Hematopoietic multipotent progenitor cell treated with erythropoietin and hydrocortisone succinate and interleukin-3 and kit ligand, for 4 days (in vitro differentiated cells): Measurements from ENCODE around the gene ITPR1.

Experiments
- DNase-seq: peaks from one replicate; pipeline ENCODE4 v3.0.0-alpha.2; 2015

ITPR1 gene

DNA sequence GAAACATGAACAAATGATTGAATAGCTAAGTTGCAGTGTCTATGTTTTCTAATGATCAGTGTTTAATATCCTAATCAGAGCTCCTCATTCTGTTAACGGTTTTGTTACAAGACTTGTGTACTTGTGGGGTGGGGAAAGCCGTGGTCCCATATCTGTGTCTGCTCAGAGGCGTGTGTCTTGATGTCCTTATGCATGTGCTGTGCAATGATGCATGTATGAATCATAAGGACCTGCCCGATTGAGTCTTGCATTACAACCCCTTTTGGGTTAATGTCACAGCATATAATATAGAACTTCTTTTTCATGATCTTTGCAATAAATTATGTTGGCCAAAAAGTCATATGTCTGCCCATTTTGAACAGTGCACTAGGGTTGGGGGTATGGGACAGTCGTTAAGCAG, 233.4 kb downstream of the ITPR1 start:
- DNase-seq: no peak

DNA sequence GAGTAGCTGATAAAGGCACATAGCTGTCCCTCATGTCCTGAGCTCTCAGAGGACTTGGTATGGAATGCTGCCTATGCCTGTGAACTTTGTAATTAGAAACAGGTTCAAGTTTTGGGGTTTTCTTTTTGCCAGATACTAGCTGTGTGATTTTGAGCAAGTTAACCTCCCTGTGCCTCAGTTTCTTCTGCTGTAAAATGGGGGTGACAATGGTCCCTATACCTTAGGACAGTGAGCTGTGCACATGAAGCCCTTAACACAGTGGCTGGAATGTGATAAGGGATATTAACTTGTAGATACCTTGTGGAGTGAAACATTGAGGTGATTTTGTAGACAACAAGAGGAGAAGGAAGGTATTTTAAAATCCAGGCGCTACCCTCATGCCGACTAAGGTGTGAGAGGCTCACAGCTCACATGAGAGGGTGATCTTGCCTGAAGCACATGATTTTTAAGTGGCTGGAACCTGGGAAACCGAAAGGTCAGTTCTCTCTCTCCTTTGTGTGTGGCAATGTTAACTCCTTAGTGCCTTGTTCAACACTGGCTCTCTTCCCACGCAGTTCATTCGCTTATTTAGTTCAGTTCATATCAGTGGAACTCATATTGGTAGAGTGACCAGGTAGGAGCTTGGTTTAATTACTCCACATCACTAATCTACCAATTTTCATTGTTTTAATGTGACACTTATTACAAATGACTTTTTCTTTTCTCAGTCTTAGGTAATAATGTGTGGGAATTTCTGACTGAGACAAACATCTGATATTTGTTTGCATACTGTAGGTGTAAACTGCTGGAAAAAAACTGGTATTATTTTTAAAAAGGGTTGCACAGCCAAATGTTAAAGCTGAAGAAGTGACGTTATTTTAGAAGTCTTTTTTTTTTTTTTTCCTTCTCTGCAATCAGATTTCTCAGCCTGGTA, 236.2 kb downstream of the ITPR1 start:
- no peak for DNase-seq

DNA sequence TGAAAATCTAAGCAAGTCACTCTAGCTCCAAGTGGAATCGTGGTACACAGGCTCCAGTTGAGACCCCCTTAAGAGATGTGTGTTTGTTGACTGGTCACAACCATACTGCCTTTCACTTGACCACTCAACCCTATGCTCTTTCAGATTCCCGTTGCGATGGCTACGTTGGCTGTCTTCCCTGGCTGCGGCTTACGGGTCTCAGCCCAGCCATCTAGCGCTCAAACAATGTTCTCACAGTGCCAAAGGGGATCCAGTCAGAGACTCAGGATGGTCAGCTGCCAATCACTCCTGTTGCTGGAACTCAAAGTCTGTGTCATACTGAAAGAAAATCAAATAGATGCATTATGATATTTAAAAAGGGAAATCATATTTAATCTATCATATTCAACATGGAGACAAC, 237.6 kb downstream of the ITPR1 start:
- DNase-seq: no peak

DNA sequence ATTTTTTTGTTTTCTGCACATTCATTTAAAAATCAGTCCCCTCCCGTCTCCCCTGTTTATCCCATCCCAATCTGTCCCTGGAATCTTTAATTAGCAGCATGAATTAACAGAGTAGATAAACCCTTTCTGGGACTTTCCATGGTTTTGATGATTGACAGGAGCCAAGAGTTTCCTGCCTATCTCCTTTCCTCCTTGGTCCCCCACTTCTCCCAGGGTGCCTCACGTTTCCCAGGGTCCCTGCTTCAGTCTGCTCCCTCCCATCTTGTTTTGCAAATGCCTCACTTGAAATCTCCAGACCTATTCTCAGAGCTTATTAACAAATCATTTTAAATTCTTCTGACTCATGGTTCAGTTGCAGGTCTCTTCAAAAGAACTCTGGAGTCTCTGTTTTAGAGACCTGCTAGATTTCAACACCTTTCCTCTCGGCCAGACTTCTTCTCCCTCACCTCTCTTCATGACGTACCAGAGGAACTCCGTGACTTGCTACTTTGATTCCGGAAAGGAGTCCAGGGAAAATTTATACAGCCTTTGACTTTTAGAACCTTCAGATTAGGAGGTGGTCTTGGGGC, 238.5 kb downstream of the ITPR1 start:
- DNase-seq: no peak

DNA sequence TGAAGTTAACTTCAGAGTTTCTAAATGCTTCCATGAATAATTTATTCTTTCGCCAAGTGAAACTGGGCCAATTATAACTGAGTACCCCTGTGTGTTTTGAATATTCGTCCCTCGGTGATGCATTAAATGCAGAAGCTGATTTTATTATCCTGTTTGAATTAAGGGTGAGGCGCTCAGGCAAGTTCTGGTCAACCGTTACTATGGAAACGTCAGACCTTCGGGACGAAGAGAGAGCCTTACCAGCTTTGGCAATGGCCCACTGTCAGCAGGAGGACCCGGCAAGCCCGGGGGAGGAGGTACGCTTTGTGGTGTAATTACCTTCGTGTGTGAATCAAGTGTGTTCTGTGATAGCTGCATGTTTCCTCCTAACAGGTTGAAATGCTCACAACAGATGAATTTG, 239.8 kb downstream of the ITPR1 start:
- DNase-seq: no peak

DNA sequence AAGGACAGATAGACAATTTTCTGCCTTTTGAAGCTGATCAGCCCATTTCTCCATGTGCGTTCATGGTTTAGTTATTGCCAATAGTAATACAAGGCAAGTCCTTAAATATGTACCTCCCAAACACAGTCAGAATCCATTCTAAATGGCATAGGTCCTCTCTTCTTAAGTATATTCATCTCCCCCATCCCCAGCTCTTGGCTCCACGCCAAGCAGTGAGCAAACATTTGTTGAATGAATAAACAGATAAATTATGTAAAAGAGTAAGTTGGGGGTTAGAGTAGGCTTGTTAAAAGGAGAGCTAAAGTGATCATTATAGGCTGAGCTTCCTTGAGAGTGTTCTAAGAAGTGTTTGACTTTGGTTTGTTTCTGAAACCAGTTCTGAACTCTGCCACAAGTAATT, 241.3 kb downstream of the ITPR1 start:
- no peak for DNase-seq

DNA sequence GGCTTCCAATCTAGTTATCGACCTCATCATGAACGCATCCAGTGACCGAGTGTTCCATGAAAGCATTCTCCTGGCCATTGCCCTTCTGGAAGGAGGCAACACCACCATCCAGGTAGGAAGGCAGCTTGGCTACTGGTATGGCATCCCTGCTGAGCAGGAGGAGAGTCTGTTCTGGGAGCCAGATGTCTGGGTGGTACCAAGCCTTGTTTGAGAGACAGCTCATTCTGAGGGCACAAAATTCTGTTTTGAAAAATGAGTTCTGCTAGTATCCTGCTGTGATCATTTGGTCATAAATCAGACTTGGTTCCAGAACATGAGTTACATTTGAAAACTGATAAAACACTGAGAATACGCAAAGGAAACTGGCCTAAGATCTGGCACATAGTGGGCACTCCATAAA, 242.1 kb downstream of the ITPR1 start:
- no peak for DNase-seq

DNA sequence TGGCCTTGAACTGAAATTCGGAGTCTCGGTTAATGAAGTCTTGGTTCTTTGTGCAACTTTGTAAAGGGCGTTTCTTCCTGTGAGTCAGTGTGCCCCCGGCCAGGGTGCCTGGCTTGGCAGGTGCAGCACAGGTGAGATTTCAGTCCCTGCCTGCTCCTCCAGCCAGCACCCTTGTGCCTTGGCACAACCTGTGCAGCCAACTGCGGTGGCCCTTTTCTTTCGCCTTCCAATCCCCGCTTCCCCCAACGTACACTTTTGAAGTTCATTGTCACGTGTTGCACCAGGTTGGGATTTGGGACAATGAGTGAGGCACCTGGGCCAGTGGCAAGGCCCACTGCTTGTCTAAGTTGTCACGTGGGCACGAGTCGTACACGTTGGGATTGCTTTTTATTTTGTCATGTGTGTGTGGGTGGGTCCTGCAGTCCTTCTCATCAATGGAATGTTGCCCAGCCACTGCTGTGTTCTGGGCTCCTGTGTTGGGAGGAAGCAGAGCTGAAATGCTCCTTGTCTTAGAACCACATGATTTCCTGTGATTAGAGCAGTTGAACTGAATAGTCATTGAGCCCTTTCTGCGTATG, 243.2 kb downstream of the ITPR1 start:
- DNase-seq: peak; percentile 81

DNA sequence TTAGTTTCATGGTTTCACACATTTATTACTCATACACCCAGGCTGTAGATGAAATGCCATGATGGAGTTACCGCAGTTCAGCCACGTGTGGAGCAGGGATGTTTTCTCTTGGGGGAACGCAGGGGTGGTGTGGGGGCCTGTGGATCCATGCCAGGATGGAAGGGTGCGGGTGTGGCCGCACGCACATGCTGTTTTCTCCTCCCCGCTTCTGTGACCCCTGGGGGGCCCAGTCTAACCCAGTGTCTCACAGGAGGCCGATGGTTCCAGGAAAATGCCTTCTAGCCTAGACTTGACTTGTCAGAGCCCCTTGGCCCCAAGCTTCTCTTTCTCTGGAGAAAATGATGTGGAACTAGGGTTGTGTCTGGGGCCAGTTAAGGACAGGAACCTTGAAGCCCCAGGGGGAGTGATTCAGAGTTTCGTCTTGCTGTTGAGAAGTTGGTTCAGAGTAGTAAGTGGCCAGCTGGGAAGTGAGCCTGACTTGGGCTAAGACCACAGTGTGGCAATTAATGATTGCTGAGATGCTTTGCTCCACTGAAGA, 245.7 kb downstream of the ITPR1 start:
- DNase-seq: peak; percentile 45

DNA sequence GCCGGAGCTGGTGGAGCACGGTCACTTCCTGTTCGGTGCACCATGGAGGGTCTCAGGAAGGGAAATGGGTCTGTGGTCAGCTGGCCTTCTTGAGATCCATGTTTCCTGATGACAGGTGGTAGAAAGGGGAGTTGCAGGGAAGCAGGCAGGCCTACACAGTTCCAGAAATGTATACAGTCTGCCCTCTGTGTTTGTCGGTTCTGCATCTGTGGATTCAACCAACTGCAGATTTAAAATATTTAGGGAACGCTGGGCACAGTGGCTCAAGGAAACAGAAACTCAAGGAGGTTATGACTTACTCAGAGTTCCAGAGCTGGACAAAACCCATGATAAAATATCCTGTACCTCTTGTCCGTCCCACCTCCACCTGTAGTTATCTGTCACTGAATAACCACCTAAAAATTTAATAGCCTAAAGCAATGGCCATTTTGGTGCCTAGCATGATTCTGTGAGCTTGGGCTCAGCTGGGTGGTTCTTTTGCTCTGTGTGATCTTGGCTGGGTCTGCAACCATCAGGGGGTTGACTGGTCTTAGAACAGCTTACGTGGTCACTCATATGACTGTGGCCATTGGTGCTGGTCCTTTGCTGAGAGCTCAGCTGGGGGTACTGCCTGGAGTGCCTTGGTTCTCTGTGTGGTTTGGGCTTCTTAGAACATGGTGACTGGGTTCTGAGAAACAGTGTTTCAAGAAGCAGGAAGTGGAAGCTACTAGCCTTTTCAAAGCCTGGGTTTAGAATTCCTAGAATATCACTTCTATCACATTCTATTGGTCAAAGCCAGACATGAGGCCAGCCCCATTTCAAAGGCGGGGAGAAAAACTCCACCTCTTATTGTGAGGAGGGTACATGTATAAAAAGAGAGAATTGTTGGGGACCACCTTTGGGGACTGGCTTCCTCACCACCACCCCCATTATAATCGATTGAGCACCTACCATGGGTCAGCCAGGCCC, 246.4 kb downstream of the ITPR1 start:
- DNase-seq: peak; percentile 90

DNA sequence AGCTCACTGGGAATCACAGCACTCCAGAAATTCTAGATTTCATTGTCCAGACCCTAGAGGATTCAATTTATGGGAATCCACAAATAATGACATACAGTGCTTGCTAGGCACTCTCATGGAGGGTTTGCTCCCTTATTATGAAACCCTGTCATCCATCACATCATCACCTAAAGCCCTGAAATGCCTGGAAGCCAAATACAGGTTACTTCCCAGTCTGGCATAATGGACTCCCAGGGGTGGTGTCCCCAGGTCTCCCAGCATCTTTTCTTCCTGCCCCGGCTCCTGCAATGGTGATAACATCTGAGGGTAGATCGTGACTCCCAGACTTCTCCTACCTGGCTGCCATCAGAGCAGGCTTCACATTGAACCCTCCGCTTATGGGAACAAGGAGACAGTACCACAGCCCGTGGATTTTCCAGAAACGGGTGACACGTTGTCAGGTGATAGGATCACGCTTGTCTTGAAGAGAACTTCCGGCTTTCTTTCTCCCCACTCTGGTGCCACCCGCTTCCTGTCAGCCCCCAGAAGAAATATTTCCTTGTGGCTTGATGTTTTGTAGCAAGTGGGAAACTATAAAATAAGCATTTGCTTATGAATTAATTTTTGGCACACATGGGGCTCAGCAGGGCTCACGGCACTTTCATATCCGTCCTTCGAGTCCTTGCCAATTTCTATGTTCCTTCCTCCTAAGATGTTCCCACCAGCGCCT, 247.4 kb downstream of the ITPR1 start:
- DNase-seq: peak; percentile 57

DNA sequence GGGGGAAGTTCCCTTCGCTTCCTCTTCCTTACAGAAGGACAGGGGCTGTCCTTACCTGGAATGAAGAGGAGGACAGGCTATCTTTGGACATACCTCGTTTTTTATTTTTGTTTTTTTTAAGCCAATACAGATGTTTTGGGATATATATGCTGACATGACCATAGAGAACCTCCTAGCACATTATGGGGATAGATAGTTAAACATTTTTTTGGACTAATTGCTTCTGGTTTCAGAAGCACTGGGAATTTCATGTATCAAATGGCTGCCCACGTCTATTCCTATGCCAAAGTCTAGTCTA, 247.9 kb downstream of the ITPR1 start:
- no peak for DNase-seq

DNA sequence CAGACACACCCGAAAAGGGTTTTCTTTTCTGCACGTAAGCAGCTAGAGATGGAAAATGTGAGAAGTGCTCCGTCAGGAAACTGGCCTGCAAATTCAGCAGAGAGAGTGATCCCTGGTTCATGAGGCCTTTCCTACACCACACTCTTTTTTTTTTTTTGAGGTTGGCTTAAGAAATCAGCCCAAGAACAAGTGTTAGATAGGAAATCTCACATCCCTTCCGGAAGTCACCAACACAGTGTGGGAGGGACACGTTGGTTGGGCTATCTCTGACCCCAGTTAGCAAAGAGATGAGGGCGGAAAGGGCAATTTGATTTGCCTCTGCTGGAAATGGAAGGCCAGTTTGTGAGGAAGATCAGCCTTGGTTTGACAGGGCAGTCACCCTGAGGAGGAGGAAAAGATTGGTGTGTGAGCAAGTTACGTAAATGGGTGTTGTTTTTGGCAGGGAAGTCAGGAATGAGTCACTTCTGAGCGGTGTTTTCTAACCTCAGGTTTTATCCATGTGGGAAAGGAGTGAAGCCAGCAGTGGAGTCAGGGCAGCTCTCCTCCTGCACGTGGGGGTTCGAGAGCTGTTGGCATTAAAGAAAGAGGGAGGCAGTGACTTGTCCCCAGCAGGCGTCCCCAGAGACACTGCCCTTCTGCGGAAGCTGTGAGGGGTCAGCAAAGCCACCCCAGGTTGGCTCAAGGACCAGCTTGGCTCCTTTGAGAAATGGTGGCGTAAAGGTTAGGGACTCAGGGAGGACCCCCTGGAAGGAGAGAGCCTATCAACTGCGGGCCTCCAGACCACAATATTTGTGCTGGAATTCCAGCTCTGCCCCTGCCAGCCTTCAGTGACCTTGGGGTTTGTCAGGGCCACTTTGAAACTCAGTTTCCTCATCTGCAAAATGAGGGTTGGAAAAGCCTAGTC, 248.5 kb downstream of the ITPR1 start:
- peak; percentile 94 for DNase-seq

DNA sequence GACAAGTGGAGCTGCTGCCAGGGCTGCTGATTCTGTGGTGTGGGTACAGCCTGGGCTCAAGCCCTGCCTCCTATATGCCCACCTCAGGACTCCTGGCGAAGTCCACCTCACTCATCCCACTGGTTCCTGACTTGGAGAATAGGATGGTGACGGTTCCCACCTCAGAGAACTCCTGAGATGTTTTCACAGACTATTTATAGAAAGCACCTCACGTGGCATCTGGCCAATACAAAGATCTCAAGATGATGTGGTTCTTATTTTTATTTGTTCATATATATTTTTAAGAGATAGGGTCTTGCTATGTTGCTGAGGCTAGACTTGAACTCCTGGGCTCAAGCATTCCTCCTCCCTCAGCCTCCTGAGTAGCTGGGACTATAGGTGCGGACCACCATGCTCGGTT, 249.2 kb downstream of the ITPR1 start:
- no peak for DNase-seq

DNA sequence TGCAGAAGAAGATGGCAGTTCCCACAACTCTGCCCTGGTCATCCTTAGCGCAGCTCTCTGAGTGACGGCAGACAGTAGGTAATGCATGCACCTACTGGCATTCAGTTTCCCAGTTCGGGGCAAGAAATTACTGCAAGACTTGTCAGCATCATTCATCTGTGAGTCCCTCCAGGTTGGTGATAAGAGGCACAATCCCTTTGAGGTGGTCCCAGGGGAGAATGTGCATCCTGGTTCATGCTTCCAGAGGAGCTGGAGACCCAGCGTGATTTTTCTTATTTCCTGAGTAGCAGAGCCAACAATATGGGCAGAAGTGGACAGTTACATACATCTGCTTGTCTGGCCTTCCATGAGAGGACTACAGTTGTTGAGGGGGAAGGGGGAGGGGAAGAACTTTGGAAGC, 250.2 kb downstream of the ITPR1 start:
- DNase-seq: no peak

DNA sequence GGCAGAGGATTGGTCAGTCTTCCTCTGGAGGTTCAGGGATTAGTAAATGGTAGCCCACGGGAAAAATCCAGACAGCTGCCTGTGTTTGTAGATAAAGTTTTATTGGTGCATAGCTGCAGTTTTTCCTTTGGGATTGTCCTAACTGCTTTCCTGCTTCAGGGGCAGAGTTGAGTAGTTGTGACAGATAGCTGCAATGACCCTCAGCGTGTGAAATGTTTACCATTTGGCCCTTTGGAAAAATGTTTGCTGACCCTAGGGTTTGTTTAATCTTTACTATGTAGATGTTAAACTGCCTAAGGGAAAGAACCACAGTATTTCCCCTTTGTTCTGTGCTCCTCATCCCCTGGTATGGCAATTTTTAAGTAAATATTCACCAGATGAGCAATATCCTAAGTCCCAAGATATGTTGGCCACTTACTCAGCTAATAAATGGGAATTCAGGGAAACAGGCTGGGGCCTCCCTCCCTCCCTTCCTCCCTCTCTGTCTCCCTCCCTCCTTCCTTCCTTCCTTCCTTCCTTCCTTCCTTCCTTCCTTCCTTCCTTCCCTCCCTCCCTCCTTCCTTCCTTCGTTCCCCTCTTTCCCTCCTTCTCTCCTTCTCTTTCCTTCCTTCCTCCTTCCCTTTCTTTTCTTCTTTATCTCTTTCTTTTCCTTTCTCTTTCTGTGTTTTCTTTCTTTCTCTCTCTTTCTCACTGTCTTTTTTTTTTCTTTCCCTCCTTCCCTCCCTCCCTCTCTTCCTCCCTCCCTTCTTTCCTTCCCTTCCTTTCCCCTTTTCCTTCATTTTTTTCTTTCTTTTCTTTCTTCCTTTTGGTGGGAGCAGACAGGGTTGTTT, 251.5 kb downstream of the ITPR1 start:
- no peak for DNase-seq

DNA sequence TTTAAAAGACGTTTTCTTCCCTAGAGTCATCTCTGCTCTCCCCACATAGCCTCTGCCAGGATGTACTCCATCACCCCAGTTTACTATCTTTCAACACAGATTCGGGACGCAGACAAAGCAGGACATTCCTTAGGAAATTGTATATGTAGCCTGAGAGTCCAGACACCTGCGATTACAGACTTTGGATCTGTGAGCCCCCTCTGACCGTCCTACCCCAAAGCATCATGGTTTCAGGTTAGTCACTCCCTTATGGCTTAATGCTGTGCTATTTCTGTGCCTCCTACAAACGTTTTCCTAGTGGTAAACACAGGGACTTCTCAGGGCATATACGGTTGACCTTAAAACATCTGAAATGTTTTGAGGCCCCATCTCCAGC, 252.1 kb downstream of the ITPR1 start:
- DNase-seq: no peak

DNA sequence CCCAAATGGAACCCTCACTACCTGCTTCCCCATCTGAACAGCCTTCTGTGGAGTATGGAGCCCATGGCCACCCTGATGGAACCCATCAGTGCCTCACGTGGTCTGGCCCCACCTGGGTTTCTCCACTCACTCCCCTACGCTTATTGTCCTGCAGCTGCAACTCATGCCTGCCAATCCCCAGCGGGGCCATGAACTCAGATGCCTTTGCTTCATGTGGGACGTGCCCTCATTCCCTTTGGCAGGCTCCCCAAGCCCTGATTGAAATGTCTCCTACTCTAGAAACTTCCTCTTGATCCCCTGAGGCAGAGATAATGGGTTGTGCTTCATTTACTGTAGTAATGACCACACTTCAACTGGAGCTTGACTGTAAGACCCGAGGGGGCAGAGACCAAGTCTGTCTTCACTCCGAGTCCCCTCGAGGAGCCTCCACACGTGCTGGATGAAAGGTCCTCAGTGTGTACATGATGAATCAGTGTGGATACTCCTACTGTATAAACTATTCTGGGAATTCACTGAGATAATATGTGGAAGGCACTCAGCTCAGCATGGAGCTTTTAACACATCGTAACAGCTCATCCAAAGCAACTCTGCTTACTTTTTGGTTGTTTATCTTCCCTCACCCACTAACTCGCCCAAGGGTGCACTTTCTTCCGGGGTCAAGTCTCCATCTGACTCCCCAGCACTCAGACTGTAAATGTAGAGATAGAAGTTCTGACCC, 253.3 kb downstream of the ITPR1 start:
- DNase-seq: no peak

DNA sequence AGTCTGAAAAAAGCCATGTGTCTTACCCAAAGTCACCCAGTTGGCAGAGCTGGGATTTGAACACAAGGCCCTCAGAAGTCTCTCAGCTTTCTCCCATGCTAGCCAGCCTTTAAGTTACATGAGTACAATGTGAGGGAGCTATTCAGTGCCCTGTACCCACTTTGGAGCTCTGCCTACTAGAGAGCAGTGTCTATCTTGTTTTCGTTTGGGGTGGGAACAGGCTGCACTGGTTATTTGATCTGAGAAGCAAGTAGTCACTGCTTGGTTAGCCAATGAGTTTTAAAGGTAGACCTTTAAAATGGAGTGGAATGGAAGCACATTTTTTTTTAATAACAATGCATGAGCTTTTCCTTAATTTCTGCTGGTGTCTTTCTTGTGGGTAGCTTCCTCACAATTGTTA, 255.0 kb downstream of the ITPR1 start:
- DNase-seq: no peak
